Ascending aorta (tissue), 2 donors: ENCODE data around the gene MAP1LC3B. TPM values are rescaled to one million over a fixed set of nuclear protein-coding genes. Genes with fewer than 3 reads are reported as not detected.

Experiments
- DNase-seq, 2 donors: peaks; one replicate each; pipeline ENCODE4 v3.0.0-alpha.2; 2019; ENCODE audit warnings: low spot score in 2 of 2
- H3K27ac ChIP-seq, 2 donors: fragments of 200-600 bp; sonication (generic); one replicate each; pipeline ENCODE4 v1.5.1; 2016 to 2017; ENCODE audit warnings: mild to moderate bottlenecking in 1 of 2
- H3K27me3 ChIP-seq: fragments of 200-600 bp; sonication (generic); one replicate; pipeline ENCODE4 v1.5.1; 2017
- H3K36me3 ChIP-seq, 2 donors: fragments of 200-600 bp; sonication (generic); one replicate each; pipeline ENCODE4 v1.5.1; 2016
- H3K4me1 ChIP-seq, 2 donors: fragments of 200-600 bp; sonication (generic); one replicate each; pipeline ENCODE4 v1.5.1; 2016 to 2017; ENCODE audit warnings: mild to moderate bottlenecking in 1 of 2
- H3K4me3 ChIP-seq, 2 donors: fragments of 200-600 bp; sonication (generic); one replicate each; pipeline ENCODE4 v1.5.1; 2016 to 2017; ENCODE audit warnings: mild to moderate bottlenecking in 1 of 2
- H3K9me3 ChIP-seq, 2 donors: fragments of 200-600 bp; sonication (generic); one replicate each; pipeline ENCODE4 v1.5.1; 2016
- CTCF ChIP-seq, 3 experiments: fragments of 200-600 bp in 2 of 3; fragments of 450-650 bp in 1 of 3; sonication (generic) in 2 of 3; IDR thresholded peaks; one replicate each; pipeline ENCODE4 v1.5.1; 2016 to 2019; ENCODE audit warnings: antibody characterized with exemption in 3 of 3, mild to moderate bottlenecking in 1 of 3, moderate library complexity in 1 of 3
- intact Hi-C: fragments of 100-400 bp; cut with DNase I; formaldehyde crosslinking; loops from one replicate; pipeline ENCODE4 v1.15.1; 2023
- total RNA-seq: library from RNA; depleted of rRNA; stranded (reverse); fragments of >200 nt; gene quantifications from one replicate; pipeline ENCODE4 v1.1.0, GENCODE V29; 2016

Gene MAP1LC3B
- total RNA-seq, 1 donor from 2014 or later = 37.0 TPM

- no peak overlapping the region for H3K4me3 ChIP-seq
- no peaks in the 10 kb centered on the region for H3K27me3 ChIP-seq
- no peak for TF ChIP-seq CTCF (IDR thresholded peaks at IDR 0.05)
- no peak for DNase-seq
- H3K36me3 ChIP-seq = peaks cover 0 to 2% of the 10 kb centered on the region in 2 donors
- intact Hi-C loops = no loop called here
- H3K4me1 ChIP-seq = peaks cover 6 to 17% of the 10 kb centered on the region in 2 donors
- H3K27ac ChIP-seq = no peak overlapping the region
- no peaks in the 10 kb centered on the region for H3K9me3 ChIP-seq
These were observed 45.9 kb downstream of the MAP1LC3B start for GRCh38 chr16:87437911-87438610.

- no peak for TF ChIP-seq CTCF (IDR thresholded peaks at IDR 0.05)
- no peak overlapping the region for H3K27ac ChIP-seq
- H3K27me3 ChIP-seq = no peaks in the 10 kb centered on the region
- H3K9me3 ChIP-seq = no peaks in the 10 kb centered on the region
- no peak for DNase-seq
- H3K4me1 ChIP-seq = peaks cover 6 to 17% of the 10 kb centered on the region in 2 donors
- intact Hi-C loops = no loop called here
- no peaks in the 10 kb centered on the region for H3K36me3 ChIP-seq
- H3K4me3 ChIP-seq = no peak overlapping the region
These were observed 46.5 kb downstream of the MAP1LC3B start for GRCh38 chr16:87438611-87438985.

- intact Hi-C loops = no loop called here
- Histone ChIP-seq H3K9me3 (no peaks in the 10 kb centered on the region), H3K4me3 (no peak overlapping the region), H3K4me1 (peaks cover 6 to 17% of the 10 kb centered on the region in 2 donors), H3K27me3 (no peaks in the 10 kb centered on the region), H3K27ac (no peak overlapping the region), H3K36me3 (no peaks in the 10 kb centered on the region)
- no peak for DNase-seq
- TF ChIP-seq CTCF (IDR thresholded peaks at IDR 0.05) = no peak
These were observed 47.8 kb downstream of the MAP1LC3B start for GRCh38 chr16:87439926-87440325.

GRCh38 chr16:87441886-87442580 is 49.9 kb downstream of the MAP1LC3B start:
- no peak for DNase-seq
- intact Hi-C loops = loop anchor here (2.0 kb wide), 1 partner anchor 21 kb away; no protein-coding TSS in a partner anchor

GRCh38 chr16:87442581-87442966 is 50.4 kb downstream of the MAP1LC3B start:
- intact Hi-C loops = loop anchor here (2.0 kb wide), 1 partner anchor 22 kb away; no protein-coding TSS in a partner anchor
- Histone ChIP-seq H3K9me3 (no peaks in the 10 kb centered on the region), H3K4me1 (peaks cover 0 to 11% of the 10 kb centered on the region in 2 donors), H3K27me3 (no peaks in the 10 kb centered on the region), H3K4me3 (no peak overlapping the region), H3K36me3 (peaks cover 0 to 8% of the 10 kb centered on the region in 2 donors), H3K27ac (no peak overlapping the region)
- DNase-seq = no peak
- TF ChIP-seq CTCF (IDR thresholded peaks at IDR 0.05) = no peak

More at GRCh38 chr16:87441886-87442580, 49.9 kb downstream of the MAP1LC3B start:
- no peaks in the 10 kb centered on the region for H3K9me3 ChIP-seq
- no peak overlapping the region for H3K4me3 ChIP-seq
- no peak for TF ChIP-seq CTCF (IDR thresholded peaks at IDR 0.05)
- no peak overlapping the region for H3K27ac ChIP-seq
- H3K36me3 ChIP-seq = peaks cover 0 to 8% of the 10 kb centered on the region in 2 donors
- no peaks in the 10 kb centered on the region for H3K27me3 ChIP-seq
- H3K4me1 ChIP-seq = peaks cover 0 to 9% of the 10 kb centered on the region in 2 donors
